Left forelimb (tissue), 1 donor: ENCODE results near the gene CDYL2.
"Not testable (repeated sequence)": the region's sequence is repeated elsewhere in the genome, so short reads cannot be mapped to it uniquely, and the experiment has no call there.

Experiments used
- DNase-seq: peaks from one replicate; pipeline ENCODE4 v3.0.0-alpha.2; 2018; ENCODE audit warnings: low spot score

Gene CDYL2

GRCh38 chr16:80804526-80805383 is at the start of gene CDYL2:
Gene CDYL2, minus strand, starts transcription at chr16:80804598. Its CDS starts 425 bp downstream, at chr16:80804173.
- DNase-seq: no peak

GRCh38 chr16:80852261-80852872 is 48.0 kb upstream of the CDYL2 start:
- no peak for DNase-seq

GRCh38 chr16:80851831-80852230 is 47.4 kb upstream of the CDYL2 start:
- DNase-seq: no peak

- no peak for DNase-seq
Measured at GRCh38 chr16:80850757-80851156, 46.4 kb upstream of the CDYL2 start.

GRCh38 chr16:80848862-80849261 is 44.5 kb upstream of the CDYL2 start:
- DNase-seq: no peak

- DNase-seq: no peak
Measured at GRCh38 chr16:80846680-80847079, 42.3 kb upstream of the CDYL2 start.

GRCh38 chr16:80846275-80846674 is 41.9 kb upstream of the CDYL2 start:
- DNase-seq: no peak

- DNase-seq: no peak
Measured at GRCh38 chr16:80844395-80844794, 40.0 kb upstream of the CDYL2 start.

- no peak for DNase-seq
Measured at GRCh38 chr16:80841231-80841630, 36.8 kb upstream of the CDYL2 start.

GRCh38 chr16:80837533-80838147 is 33.2 kb upstream of the CDYL2 start:
- no peak for DNase-seq

GRCh38 chr16:80836846-80837245 is 32.4 kb upstream of the CDYL2 start:
- DNase-seq: no peak

GRCh38 chr16:80836202-80836601 is 31.8 kb upstream of the CDYL2 start:
- no peak for DNase-seq

GRCh38 chr16:80831039-80831438 is 26.6 kb upstream of the CDYL2 start:
- DNase-seq: no peak

- no peak for DNase-seq
Measured at GRCh38 chr16:80828495-80828894, 24.1 kb upstream of the CDYL2 start.

GRCh38 chr16:80827007-80827406 is 22.6 kb upstream of the CDYL2 start:
- DNase-seq: no peak

GRCh38 chr16:80825365-80825758 is 21.0 kb upstream of the CDYL2 start:
- no peak for DNase-seq

GRCh38 chr16:80824623-80825364 is 20.4 kb upstream of the CDYL2 start:
- DNase-seq: no peak

GRCh38 chr16:80819988-80820387 is 15.6 kb upstream of the CDYL2 start:
- DNase-seq: no peak

GRCh38 chr16:80816356-80816755 is 12.0 kb upstream of the CDYL2 start:
- DNase-seq: no peak

- not testable (repeated sequence) for DNase-seq
Measured at GRCh38 chr16:80815278-80815677, 10.9 kb upstream of the CDYL2 start.

GRCh38 chr16:80812593-80812992 is 8.2 kb upstream of the CDYL2 start:
- no peak for DNase-seq

GRCh38 chr16:80809366-80809765 is 5.0 kb upstream of the CDYL2 start:
- no peak for DNase-seq
